Right lobe of liver (tissue), 6 donors: ENCODE data around the gene ZNF778. TPM values are rescaled to one million over a fixed set of nuclear protein-coding genes. Genes with fewer than 3 reads are reported as not detected.

Experiments
- ATAC-seq, 4 donors: fragments of 200-7000 bp; cut with Tn5 transposase; one replicate each; pipeline ENCODE4 v1.9.1; 2020; ENCODE audit warnings: mild to moderate bottlenecking in 4 of 4, moderate library complexity in 4 of 4
- DNase-seq, 3 donors: peaks; one replicate each; pipeline ENCODE4 v3.0.0-alpha.2; 2020
- H3K27ac ChIP-seq, 3 donors: fragments of 200-600 bp; one replicate each; pipeline ENCODE4 v1.8.0; 2022
- H3K27me3 ChIP-seq, 2 donors: fragments of 200-600 bp; one replicate each; pipeline ENCODE4 v1.8.0; 2022
- H3K36me3 ChIP-seq, 4 donors: fragments of 200-600 bp; sonication (generic) in 1 of 4; one replicate each; pipeline versions ENCODE4 v1.5.1 to v1.8.0; 2017 to 2022; ENCODE audit warnings: control low read depth in 1 of 4
- H3K4me1 ChIP-seq, 4 donors: fragments of 200-600 bp; sonication (generic) in 1 of 4; one replicate each; pipeline versions ENCODE4 v1.5.1 to v1.8.0; 2017 to 2022; ENCODE audit warnings: control low read depth in 1 of 4
- H3K4me3 ChIP-seq, 3 donors: fragments of 200-600 bp; one replicate each; pipeline ENCODE4 v1.8.0; 2022
- H3K9me3 ChIP-seq, 4 donors: fragments of 200-600 bp; sonication (generic) in 1 of 4; one replicate each; pipeline versions ENCODE4 v1.5.1 to v1.8.0; 2017 to 2022; ENCODE audit warnings: control low read depth in 1 of 4
- POLR2A ChIP-seq: fragments of 450-650 bp; IDR thresholded peaks from one replicate; pipeline ENCODE4 v1.6.1; 2017; ENCODE audit warnings: antibody characterized with exemption, mild to moderate bottlenecking
- WGBS: methylation state at CpG from one replicate; pipeline ENCODE4 v1.1.6; 2018; ENCODE audit warnings: low coverage, low lambda C conversion rate; ENCODE audit not compliant: insufficient coverage; ENCODE audit errors: missing lambda C conversion rate; 5-methylcytosine and 5-hydroxymethylcytosine counted together
- intact Hi-C, 2 donors: fragments of 100-400 bp; cut with DNase I; formaldehyde crosslinking; loops; one replicate each; pipeline versions ENCODE4 v1.11.2 to v1.14.1; 2022
- total RNA-seq, 6 experiments: library from RNA; depleted of rRNA in 2 of 6; stranded (reverse); fragments of >200 nt in 2 of 6; fragmentation: NEBNext Ultra II Directional in 3 of 6; extraction: Animal tissue kit (Norgen Biotek cat#: 25700) in 3 of 6; gene quantifications; one replicate each; pipeline versions ENCODE4 v1.1.0 to v1.2.4, GENCODE V29; 2016 to 2023
- TF ChIP-seq, protein P1 (sequence below), 4 donors: fragments of 200-600 bp in 3 of 4; fragments of 450-650 bp in 1 of 4; IDR thresholded peaks; one replicate each; pipeline versions ENCODE4 v1.5.1 to v1.8.0; 2016 to 2022; ENCODE audit warnings: antibody characterized with exemption in 4 of 4, mild to moderate bottlenecking in 2 of 4
- donor health status: DM: no; HTN: yes; CAD: no.
- donor health status: DM: no; HTN: no; CAD: no.
- donor health status: DM: no; HTN: no; CAD: no.
- donor health status: DM: no; HTN: yes; CAD: no.
- donor health status: DM: no; HTN: yes; CAD: no.

The ZNF778 gene
- total RNA-seq, 6 experiments from 2014 or later, result 2.3 to 11.2 (median 3.1) TPM

GRCh38 chr16:89171216-89172170 lies 46.0 kb upstream of the ZNF778 start, which contains the start of gene CDH15:
Gene CDH15 (plus strand): TSS chr16:89171748. CDS start chr16:89171832, 84 bp downstream.
- no peaks in the 10 kb centered on the region for H3K36me3 ChIP-seq
- H3K4me3 ChIP-seq, result no peak within 1 kb of the TSS
- no peaks in the 10 kb centered on the region for H3K9me3 ChIP-seq
- H3K27me3 ChIP-seq, result peaks cover 0 to 9% of the 10 kb centered on the region in 2 donors
- no peak for TF ChIP-seq POLR2A
- TF ChIP-seq, protein P1, sequence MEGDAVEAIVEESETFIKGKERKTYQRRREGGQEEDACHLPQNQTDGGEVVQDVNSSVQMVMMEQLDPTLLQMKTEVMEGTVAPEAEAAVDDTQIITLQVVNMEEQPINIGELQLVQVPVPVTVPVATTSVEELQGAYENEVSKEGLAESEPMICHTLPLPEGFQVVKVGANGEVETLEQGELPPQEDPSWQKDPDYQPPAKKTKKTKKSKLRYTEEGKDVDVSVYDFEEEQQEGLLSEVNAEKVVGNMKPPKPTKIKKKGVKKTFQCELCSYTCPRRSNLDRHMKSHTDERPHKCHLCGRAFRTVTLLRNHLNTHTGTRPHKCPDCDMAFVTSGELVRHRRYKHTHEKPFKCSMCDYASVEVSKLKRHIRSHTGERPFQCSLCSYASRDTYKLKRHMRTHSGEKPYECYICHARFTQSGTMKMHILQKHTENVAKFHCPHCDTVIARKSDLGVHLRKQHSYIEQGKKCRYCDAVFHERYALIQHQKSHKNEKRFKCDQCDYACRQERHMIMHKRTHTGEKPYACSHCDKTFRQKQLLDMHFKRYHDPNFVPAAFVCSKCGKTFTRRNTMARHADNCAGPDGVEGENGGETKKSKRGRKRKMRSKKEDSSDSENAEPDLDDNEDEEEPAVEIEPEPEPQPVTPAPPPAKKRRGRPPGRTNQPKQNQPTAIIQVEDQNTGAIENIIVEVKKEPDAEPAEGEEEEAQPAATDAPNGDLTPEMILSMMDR (IDR thresholded peaks at IDR 0.05), result no peak
- WGBS, result 4% methylated on average over 4 of the region's 74 CpGs
- intact Hi-C loops, result no loop called here
- no peak within 1 kb of the TSS for H3K27ac ChIP-seq
- peak; percentile 85 to 92 (median 88) for ATAC-seq
- H3K4me1 ChIP-seq, result peaks cover 0 to 8% (median 0%) of the 10 kb centered on the region in 4 donors
- DNase-seq, result peak; percentile 89 to 94 (median 91)

GRCh38 chr16:89172171-89172527 lies 45.4 kb upstream of the ZNF778 start:
- Histone ChIP-seq H3K27me3 (peaks cover 0 to 9% of the 10 kb centered on the region in 2 donors), H3K27ac (no peak overlapping the region), H3K9me3 (no peaks in the 10 kb centered on the region), H3K4me3 (no peak overlapping the region), H3K36me3 (no peaks in the 10 kb centered on the region), H3K4me1 (peaks cover 0 to 7% (median 0%) of the 10 kb centered on the region in 4 donors)
- TF ChIP-seq, protein P1 (IDR thresholded peaks at IDR 0.05), result no peak
- TF ChIP-seq POLR2A, result no peak
- DNase-seq, result peak in 2 of 3 donors; percentile 20 to 55
- intact Hi-C loops, result no loop called here
- ATAC-seq, result no peak
- WGBS, result no CpG with 5 or more reads among the region's 11 CpGs

GRCh38 chr16:89172528-89173173 lies 44.9 kb upstream of the ZNF778 start:
- no peak overlapping the region for H3K4me3 ChIP-seq
- peak in 2 of 4 donors; percentile 19 to 32 for ATAC-seq
- peaks cover 0 to 9% of the 10 kb centered on the region in 2 donors for H3K27me3 ChIP-seq
- H3K27ac ChIP-seq, result no peak overlapping the region
- no peaks in the 10 kb centered on the region for H3K9me3 ChIP-seq
- peaks cover 0 to 3% (median 0%) of the 10 kb centered on the region in 4 donors for H3K4me1 ChIP-seq
- TF ChIP-seq, protein P1 (IDR thresholded peaks at IDR 0.05), result no peak
- TF ChIP-seq POLR2A, result no peak
- H3K36me3 ChIP-seq, result no peaks in the 10 kb centered on the region
- DNase-seq, result peak in 1 of 3 donors; percentile 21
- intact Hi-C loops, result no loop called here
- WGBS, result 0% methylated on average over 1 of the region's 13 CpGs

- Histone ChIP-seq H3K36me3 (no peaks in the 10 kb centered on the region), H3K4me1 (peaks cover 0 to 3% (median 0%) of the 10 kb centered on the region in 4 donors), H3K4me3 (no peak overlapping the region), H3K27me3 (peaks cover 0 to 9% of the 10 kb centered on the region in 2 donors), H3K27ac (no peak overlapping the region), H3K9me3 (no peaks in the 10 kb centered on the region)
- TF ChIP-seq, protein P1 (IDR thresholded peaks at IDR 0.05), result no peak
- TF ChIP-seq POLR2A, result no peak
- WGBS, result 72% methylated on average over 3 of the region's 11 CpGs
- ATAC-seq (no peak), DNase-seq (no peak)
- intact Hi-C loops, result no loop called here
Measured at GRCh38 chr16:89173174-89173921, 44.2 kb upstream of the ZNF778 start.
